Non-pigmented ciliary epithelial cell (primary cell): ENCODE results near the gene GYS1.

Experiments
- DNase-seq: peaks from one replicate; pipeline ENCODE4 v3.0.0-alpha.2; 2010; ENCODE audit warnings: low read depth

The GYS1 gene

GRCh38 chr19:48963371-48964204 lies 29.5 kb downstream of the GYS1 start:
- no peak for DNase-seq

- DNase-seq = no peak
These were observed 30.3 kb downstream of the GYS1 start for GRCh38 chr19:48962849-48963165.

GRCh38 chr19:48962029-48962848 lies 30.9 kb downstream of the GYS1 start:
- no peak for DNase-seq

- no peak for DNase-seq
These were observed 31.5 kb downstream of the GYS1 start for GRCh38 chr19:48961673-48962028.

GRCh38 chr19:48961051-48961649 lies 32.0 kb downstream of the GYS1 start:
- DNase-seq = no peak

GRCh38 chr19:48959341-48960239 lies 33.5 kb downstream of the GYS1 start:
- DNase-seq = no peak

- no peak for DNase-seq
These were observed 35.1 kb downstream of the GYS1 start for GRCh38 chr19:48958006-48958405.

- DNase-seq = no peak
These were observed 37.7 kb downstream of the GYS1 start for GRCh38 chr19:48955308-48955958.

GRCh38 chr19:48954595-48955307 lies 38.4 kb downstream of the GYS1 start, which contains the start of gene BAX:
TSS of gene BAX (plus strand) at chr19:48954875. CDS start at chr19:48954929, 54 bp downstream.
- peak; percentile 77 for DNase-seq

GRCh38 chr19:48953990-48954594 lies 39.0 kb downstream of the GYS1 start:
- DNase-seq = no peak

GRCh38 chr19:48953141-48953540 lies 40.0 kb downstream of the GYS1 start:
- DNase-seq = no peak

- DNase-seq = no peak
These were observed 42.1 kb downstream of the GYS1 start for GRCh38 chr19:48950830-48951519.

- DNase-seq = no peak
These were observed 43.0 kb downstream of the GYS1 start for GRCh38 chr19:48950159-48950558.

- no peak for DNase-seq
These were observed 45.9 kb downstream of the GYS1 start for GRCh38 chr19:48947258-48947542.

GRCh38 chr19:48946463-48947257 lies 46.4 kb downstream of the GYS1 start:
- no peak for DNase-seq

GRCh38 chr19:48945817-48946216 lies 47.3 kb downstream of the GYS1 start:
- DNase-seq = no peak

- no peak for DNase-seq
These were observed 47.7 kb downstream of the GYS1 start for GRCh38 chr19:48945415-48945814.

- no peak for DNase-seq
These were observed 50.0 kb downstream of the GYS1 start for GRCh38 chr19:48943081-48943480.

GRCh38 chr19:48940902-48941301 lies 52.2 kb downstream of the GYS1 start:
- no peak for DNase-seq
